IMR-90 (cell line): ENCODE results near the gene NRIP1. TPM values are rescaled to one million over a fixed set of nuclear protein-coding genes. Genes with fewer than 3 reads are reported as not detected.

Experiments
- ATAC-seq: fragments of 200-7000 bp; cut with Tn5 transposase; 2 replicates; pipeline ENCODE4 v1.9.1; 2020; ENCODE audit warnings: low read depth, mild to moderate bottlenecking, moderate library complexity
- BruUV-seq: library from RNA; stranded (reverse); fragments of 400-500 nt; replicated peaks from 2 replicates; lab custom pipeline; 2021; lab: Mats Ljungman, UMichigan
- CTCF ChIA-PET: fragments of 300-600 bp; formaldehyde crosslinking; extraction: SDS; loops from one replicate; lab custom pipeline; 2021; ENCODE audit warnings: antibody characterized with exemption; lab: Yijun Ruan, JAX
- POLR2A ChIA-PET: fragments of 300-600 bp; sonication (Branson Sonifier 250); formaldehyde crosslinking; loops from one replicate; lab custom pipeline; 2022; ENCODE audit warnings: antibody characterized with exemption; ENCODE audit not compliant: unreplicated experiment; lab: Charles Lee
- DNase-seq: peaks from one replicate; pipeline ENCODE4 v3.0.0; 2013
- H2AFZ ChIP-seq: replicated peaks from 2 replicates; pipeline ENCODE3; 2013; ENCODE audit warnings: low read length, mild to moderate bottlenecking; ENCODE audit not compliant: poor library complexity
- H2AK5ac ChIP-seq: 2 replicates; pipeline ENCODE4 v1.6.1; 2013; ENCODE audit warnings: low read depth, low read length, inconsistent platforms
- H2AK9ac ChIP-seq: replicated peaks from 2 replicates; pipeline ENCODE3; 2013; ENCODE audit warnings: mild to moderate bottlenecking, low read depth, low read length, moderate library complexity; ENCODE audit not compliant: poor library complexity
- H2BK120ac ChIP-seq: 2 replicates; pipeline ENCODE4 v1.6.1; 2013; ENCODE audit warnings: low read depth, low read length, inconsistent platforms
- H2BK15ac ChIP-seq: 3 replicates; pipeline ENCODE4 v1.6.1; 2013; ENCODE audit warnings: low read depth, low read length, inconsistent platforms
- H2BK20ac ChIP-seq: 2 replicates; pipeline ENCODE4 v1.6.1; 2013; ENCODE audit warnings: low read depth, mild to moderate bottlenecking, inconsistent platforms, low read length, moderate library complexity
- H2BK5ac ChIP-seq: 2 replicates; pipeline ENCODE4 v1.6.1; 2013; ENCODE audit warnings: mild to moderate bottlenecking, low read depth, low read length, inconsistent platforms; ENCODE audit not compliant: poor library complexity, severe bottlenecking
- H3K14ac ChIP-seq: replicated peaks from 2 replicates; pipeline ENCODE4 v1.6.1; 2013; ENCODE audit warnings: low read depth, low read length, inconsistent platforms
- H3K18ac ChIP-seq: 2 replicates; pipeline ENCODE4 v1.6.1; 2013; ENCODE audit warnings: low read depth, low read length, control low read depth
- H3K23ac ChIP-seq: 2 replicates; pipeline ENCODE4 v1.6.1; 2013; ENCODE audit warnings: low read depth, low read length, inconsistent platforms
- H3K27ac ChIP-seq: 2 replicates; pipeline ENCODE4 v1.5.1; 2013; ENCODE audit warnings: mild to moderate bottlenecking, control low read depth, low read length; ENCODE audit not compliant: insufficient read depth
- H3K27me3 ChIP-seq: 2 replicates; pipeline ENCODE4 v1.6.1; 2013; ENCODE audit warnings: low read length; ENCODE audit not compliant: control insufficient read depth, insufficient read depth
- H3K36me3 ChIP-seq: 2 replicates; pipeline ENCODE4 v1.6.1; 2013; ENCODE audit warnings: low read length, mixed read lengths; ENCODE audit not compliant: control insufficient read depth, insufficient read depth
- H3K4ac ChIP-seq: 2 replicates; pipeline ENCODE4 v1.6.1; 2013; ENCODE audit warnings: low read depth, low read length, inconsistent platforms
- H3K4me1 ChIP-seq: 2 replicates; pipeline ENCODE4 v1.6.1; 2013; ENCODE audit warnings: low read length, mixed read lengths; ENCODE audit not compliant: control insufficient read depth, insufficient read depth
- H3K4me2 ChIP-seq: 2 replicates; pipeline ENCODE4 v1.6.1; 2013; ENCODE audit warnings: low read depth, mild to moderate bottlenecking, control low read depth, low read length, moderate library complexity
- H3K4me3 ChIP-seq: 2 replicates; pipeline ENCODE4 v1.5.1; 2013; ENCODE audit warnings: low read depth, mild to moderate bottlenecking, control low read depth, low read length, moderate library complexity; ENCODE audit not compliant: insufficient read depth
- H3K56ac ChIP-seq: 2 replicates; pipeline ENCODE4 v1.6.1; 2013; ENCODE audit warnings: low read length, inconsistent platforms; ENCODE audit not compliant: insufficient read depth; ENCODE audit errors: extremely low read depth
- H3K79me1 ChIP-seq, 2 experiments: 2 replicates each; pipeline ENCODE4 v1.6.1; 2013; ENCODE audit warnings: low read length in 2 of 2, inconsistent platforms in 1 of 2, low read depth in 1 of 2
- H3K9ac ChIP-seq: 2 replicates; pipeline ENCODE4 v1.6.1; 2013; ENCODE audit warnings: low read depth, low read length, control low read depth
- H3K9me1 ChIP-seq: 2 replicates; pipeline ENCODE4 v1.6.1; 2013; ENCODE audit warnings: low read length, inconsistent platforms; ENCODE audit not compliant: insufficient read depth
- H3K9me3 ChIP-seq: 2 replicates; pipeline ENCODE4 v1.6.1; 2013; ENCODE audit warnings: low read length; ENCODE audit not compliant: control insufficient read depth, insufficient read depth
- H4K20me1 ChIP-seq: 2 replicates; pipeline ENCODE4 v1.6.1; 2013; ENCODE audit warnings: low read length, inconsistent platforms; ENCODE audit not compliant: insufficient read depth
- H4K5ac ChIP-seq: 2 replicates; pipeline ENCODE4 v1.6.1; 2013; ENCODE audit warnings: mild to moderate bottlenecking, low read depth, low read length, control low read depth
- H4K8ac ChIP-seq, 2 experiments: 2 replicates each; pipeline ENCODE4 v1.6.1; 2013; ENCODE audit warnings: low read depth in 2 of 2, low read length in 2 of 2, control low read depth in 1 of 2, inconsistent platforms in 1 of 2
- H4K91ac ChIP-seq: 2 replicates; pipeline ENCODE4 v1.6.1; 2013; ENCODE audit warnings: low read depth, low read length, inconsistent platforms; ENCODE audit not compliant: insufficient read depth
- BHLHE40 ChIP-seq: fragments of 150-350 bp; IDR thresholded peaks from 2 replicates; pipeline ENCODE4 v1.6.1; 2016; ENCODE audit warnings: mild to moderate bottlenecking, low read depth, low read length
- CEBPB ChIP-seq: IDR thresholded peaks from 2 replicates; pipeline ENCODE4 v1.6.1; 2012; ENCODE audit warnings: low read depth, low read length, improper control_type of control experiment
- CHD1 ChIP-seq: IDR thresholded peaks from 2 replicates; pipeline ENCODE4 v1.6.1; 2012; ENCODE audit warnings: low read depth, low read length, improper control_type of control experiment
- ELK1 ChIP-seq: fragments of 150-350 bp; IDR thresholded peaks from 2 replicates; pipeline ENCODE4 v1.6.1; 2016; ENCODE audit warnings: low read depth, mild to moderate bottlenecking, low read length, moderate library complexity, borderline replicate concordance
- FOS ChIP-seq: fragments of 150-350 bp; IDR thresholded peaks from 2 replicates; pipeline ENCODE4 v1.6.1; 2016; ENCODE audit warnings: low read depth, low read length
- MAFK ChIP-seq: IDR thresholded peaks from 2 replicates; pipeline ENCODE4 v1.6.1; 2012; ENCODE audit warnings: low read depth, low read length, improper control_type of control experiment
- MAZ ChIP-seq: IDR thresholded peaks from 2 replicates; pipeline ENCODE4 v1.6.1; 2012; ENCODE audit warnings: low read depth, mild to moderate bottlenecking, low read length, improper control_type of control experiment, moderate library complexity, borderline replicate concordance
- MXI1 ChIP-seq: IDR thresholded peaks from 2 replicates; pipeline ENCODE4 v1.6.1; 2012; ENCODE audit warnings: low read depth, mild to moderate bottlenecking, low read length, moderate library complexity, borderline replicate concordance
- NFE2L2 ChIP-seq: fragments of 150-350 bp; IDR thresholded peaks from 2 replicates; pipeline ENCODE4 v1.6.1; 2016; ENCODE audit warnings: low read depth, mild to moderate bottlenecking, low read length
- POLR2A ChIP-seq: IDR thresholded peaks from 2 replicates; pipeline ENCODE4 v1.6.1; 2012; ENCODE audit warnings: mild to moderate bottlenecking, low read depth, low read length
- RAD21 ChIP-seq: IDR thresholded peaks from 2 replicates; pipeline ENCODE4 v1.6.1; 2012; ENCODE audit warnings: low read length, improper control_type of control experiment
- RCOR1 ChIP-seq: IDR thresholded peaks from 2 replicates; pipeline ENCODE4 v1.6.1; 2012; ENCODE audit warnings: mild to moderate bottlenecking, low read length, improper control_type of control experiment; ENCODE audit not compliant: insufficient replicate concordance
- RFX5 ChIP-seq: IDR thresholded peaks from 2 replicates; pipeline ENCODE4 v1.8.0; 2012; ENCODE audit warnings: low read depth, mild to moderate bottlenecking, low read length, moderate library complexity
- SMC3 ChIP-seq: fragments of 150-350 bp; IDR thresholded peaks from 2 replicates; pipeline ENCODE4 v1.6.1; 2016; ENCODE audit warnings: low read depth, mild to moderate bottlenecking, antibody characterized with exemption, low read length, moderate library complexity
- USF2 ChIP-seq: fragments of 150-350 bp; IDR thresholded peaks from 2 replicates; pipeline ENCODE4 v1.6.1; 2017; ENCODE audit warnings: mild to moderate bottlenecking, antibody characterized with exemption, low read length, low read depth
- WGBS, 2 experiments: methylation state at CpG; one replicate each; pipeline versions ENCODE4 v1.1.5 to v1.1.7; 2013; ENCODE audit warnings: missing lambda C conversion rate in 2 of 2; ENCODE audit not compliant: insufficient read length in 1 of 2; ENCODE audit errors: extremely low coverage in 2 of 2; 5-methylcytosine and 5-hydroxymethylcytosine counted together
- dilution Hi-C: fragments of 300-500 bp; cut with HindIII; formaldehyde crosslinking; loops from one replicate; pipeline ENCODE4 v1.14.3; 2018; ENCODE audit warnings: low sequenced_read_pairs; ENCODE audit not compliant: unreplicated experiment
- in situ Hi-C: fragments of 300-500 bp; cut with MboI; formaldehyde crosslinking; loops from 3 replicates; pipeline ENCODE4 v1.14.3; 2019; ENCODE audit warnings: low sequenced_read_pairs, inconsistent platforms, mixed read lengths
- intact Hi-C: fragments of 100-400 bp; cut with micrococcal nuclease; formaldehyde crosslinking; loops from 2 replicates; pipeline ENCODE4 v1.10.0; 2022
- polyA plus RNA-seq, 3 experiments: library from polyadenylated mRNA; depleted of rRNA; stranded (reverse); fragments of >200 nt; gene quantifications; 2 replicates each; pipeline ENCODE4 v1.2.3, GENCODE V29; 2012; ENCODE audit warnings: low replicate concordance in 1 of 3
- total RNA-seq: library from RNA; depleted of rRNA; stranded (reverse); fragments of >200 nt; gene quantifications from 2 replicates; pipeline ENCODE4 v1.2.3, GENCODE V29; 2012
- TF ChIP-seq, protein P1 (sequence below): conservative IDR thresholded peaks from 2 replicates; pipeline ENCODE4 v1.5.1; 2012; ENCODE audit warnings: mild to moderate bottlenecking, low read depth, low read length, improper control_type of control experiment

Gene NRIP1
- total and polyA plus RNA-seq, 2 of the 4 experiments (the other 2 are of a cell fraction): 9.6 to 73.8 TPM

- ATAC-seq: no peak
- TF ChIP-seq BHLHE40: no peak
- TF ChIP-seq FOS: no peak
- no peak for TF ChIP-seq ELK1
- no peak for TF ChIP-seq POLR2A
- TF ChIP-seq NFE2L2: no peak
- TF ChIP-seq MXI1: no peak
- no peak for TF ChIP-seq USF2
- TF ChIP-seq MAZ: no peak
- no peak for TF ChIP-seq RAD21
- TF ChIP-seq, protein P1, sequence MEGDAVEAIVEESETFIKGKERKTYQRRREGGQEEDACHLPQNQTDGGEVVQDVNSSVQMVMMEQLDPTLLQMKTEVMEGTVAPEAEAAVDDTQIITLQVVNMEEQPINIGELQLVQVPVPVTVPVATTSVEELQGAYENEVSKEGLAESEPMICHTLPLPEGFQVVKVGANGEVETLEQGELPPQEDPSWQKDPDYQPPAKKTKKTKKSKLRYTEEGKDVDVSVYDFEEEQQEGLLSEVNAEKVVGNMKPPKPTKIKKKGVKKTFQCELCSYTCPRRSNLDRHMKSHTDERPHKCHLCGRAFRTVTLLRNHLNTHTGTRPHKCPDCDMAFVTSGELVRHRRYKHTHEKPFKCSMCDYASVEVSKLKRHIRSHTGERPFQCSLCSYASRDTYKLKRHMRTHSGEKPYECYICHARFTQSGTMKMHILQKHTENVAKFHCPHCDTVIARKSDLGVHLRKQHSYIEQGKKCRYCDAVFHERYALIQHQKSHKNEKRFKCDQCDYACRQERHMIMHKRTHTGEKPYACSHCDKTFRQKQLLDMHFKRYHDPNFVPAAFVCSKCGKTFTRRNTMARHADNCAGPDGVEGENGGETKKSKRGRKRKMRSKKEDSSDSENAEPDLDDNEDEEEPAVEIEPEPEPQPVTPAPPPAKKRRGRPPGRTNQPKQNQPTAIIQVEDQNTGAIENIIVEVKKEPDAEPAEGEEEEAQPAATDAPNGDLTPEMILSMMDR: no peak
- TF ChIP-seq RCOR1: no peak
- no peak for TF ChIP-seq SMC3
- TF ChIP-seq MAFK: no peak
- no peak for TF ChIP-seq RFX5
- TF ChIP-seq CEBPB: no peak
- TF ChIP-seq CHD1: no peak
Measured at GRCh38 chr21:15092745-15093144, 27.9 kb upstream of the NRIP1 start.

More at GRCh38 chr21:15092745-15093144, 27.9 kb upstream of the NRIP1 start:
- Histone ChIP-seq H3K36me3 (no peaks in the 10 kb centered on the region), H3K56ac (no peak overlapping the region), H4K8ac (no peak overlapping the region), H3K4me2 (no peak overlapping the region), H2AK9ac (no peak overlapping the region), H3K18ac (no peak overlapping the region), H2BK120ac (no peak overlapping the region), H4K20me1 (no peaks in the 10 kb centered on the region), H3K4me1 (no peaks in the 10 kb centered on the region), H2AFZ (no peak overlapping the region), H3K14ac (no peak overlapping the region), H2BK20ac (no peak overlapping the region), H3K23ac (no peak overlapping the region), H2AK5ac (no peak overlapping the region), H2BK15ac (no peak overlapping the region), H4K91ac (no peak overlapping the region), H3K9me1 (no peaks in the 10 kb centered on the region), H3K9ac (no peak overlapping the region), H3K27me3 (no peaks in the 10 kb centered on the region; the same call in 1 of the 2 replicates), H3K4ac (no peak overlapping the region), H3K27ac (no peak overlapping the region), H3K79me1 (no peaks in the 10 kb centered on the region), H3K9me3 (no peaks in the 10 kb centered on the region), H2BK5ac (no peak overlapping the region), H4K5ac (no peak overlapping the region), H3K4me3 (no peak overlapping the region)
- in situ Hi-C loops: loop anchor here (25.0 kb wide), 1 partner anchor 705 kb away; the partner anchor contains the start of gene HSPA13
- WGBS, 2 experiments: no CpG with 5 or more reads among the region's 2 CpGs
- dilution Hi-C loops: no loop called here
- intact Hi-C loops: no loop called here
- no TSS peak for BruUV-seq
- CTCF ChIA-PET: interaction anchor here (1.9 kb wide), 1 partner anchor 8 kb away, joined by 4 read pairs; no protein-coding TSS in a partner anchor
- POLR2A ChIA-PET: no interaction called here
- no peak for DNase-seq
